HG02973 (cell line): ENCODE results near the gene TMEM200C.
"Not testable (repeated sequence)": the region's sequence is repeated elsewhere in the genome, so short reads cannot be mapped to it uniquely, and the experiment has no call there.

Experiments used
- ATAC-seq: cut with Tn5 transposase; IDR thresholded peaks from one replicate; pipeline ENCODE4 v1.9.1; 2021; ENCODE audit warnings: moderate library complexity; ENCODE audit not compliant: unreplicated experiment

Gene TMEM200C

DNA sequence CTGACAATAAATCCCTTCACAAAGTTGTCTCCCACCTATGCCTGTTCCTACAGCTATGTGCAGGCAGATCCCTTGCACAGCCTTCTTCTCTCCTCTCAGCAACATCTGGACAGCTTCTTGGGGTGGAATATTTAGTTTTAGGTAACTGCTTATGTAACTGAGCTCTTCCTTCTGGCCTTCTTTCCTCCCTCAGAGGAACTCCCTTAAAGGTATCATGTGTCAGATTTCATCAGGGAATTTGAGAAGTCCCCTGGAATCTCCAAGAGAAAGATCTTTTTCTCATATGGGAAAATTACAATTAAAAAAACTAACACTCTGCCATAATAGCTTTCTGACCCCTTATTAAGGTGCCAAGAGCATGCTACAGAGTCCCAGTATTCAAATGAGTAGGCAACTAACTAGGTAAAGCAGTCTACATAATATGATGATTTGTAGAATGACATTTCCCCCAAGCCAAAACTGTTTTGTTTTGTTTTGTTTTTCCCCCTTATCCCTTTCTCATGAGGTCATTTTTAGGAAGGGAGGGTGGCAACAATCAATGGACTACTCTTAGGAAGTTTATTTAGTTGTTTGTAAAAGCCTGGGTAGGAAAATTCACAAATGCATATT is 2.4 kb downstream of the TMEM200C start:
- ATAC-seq, result no peak

- no peak for ATAC-seq
Observed at GRCh38 chr18:5891854-5892215, 3.5 kb downstream of the TMEM200C start.

- no peak for ATAC-seq
Observed at GRCh38 chr18:5891184-5891853, 4.0 kb downstream of the TMEM200C start.

DNA sequence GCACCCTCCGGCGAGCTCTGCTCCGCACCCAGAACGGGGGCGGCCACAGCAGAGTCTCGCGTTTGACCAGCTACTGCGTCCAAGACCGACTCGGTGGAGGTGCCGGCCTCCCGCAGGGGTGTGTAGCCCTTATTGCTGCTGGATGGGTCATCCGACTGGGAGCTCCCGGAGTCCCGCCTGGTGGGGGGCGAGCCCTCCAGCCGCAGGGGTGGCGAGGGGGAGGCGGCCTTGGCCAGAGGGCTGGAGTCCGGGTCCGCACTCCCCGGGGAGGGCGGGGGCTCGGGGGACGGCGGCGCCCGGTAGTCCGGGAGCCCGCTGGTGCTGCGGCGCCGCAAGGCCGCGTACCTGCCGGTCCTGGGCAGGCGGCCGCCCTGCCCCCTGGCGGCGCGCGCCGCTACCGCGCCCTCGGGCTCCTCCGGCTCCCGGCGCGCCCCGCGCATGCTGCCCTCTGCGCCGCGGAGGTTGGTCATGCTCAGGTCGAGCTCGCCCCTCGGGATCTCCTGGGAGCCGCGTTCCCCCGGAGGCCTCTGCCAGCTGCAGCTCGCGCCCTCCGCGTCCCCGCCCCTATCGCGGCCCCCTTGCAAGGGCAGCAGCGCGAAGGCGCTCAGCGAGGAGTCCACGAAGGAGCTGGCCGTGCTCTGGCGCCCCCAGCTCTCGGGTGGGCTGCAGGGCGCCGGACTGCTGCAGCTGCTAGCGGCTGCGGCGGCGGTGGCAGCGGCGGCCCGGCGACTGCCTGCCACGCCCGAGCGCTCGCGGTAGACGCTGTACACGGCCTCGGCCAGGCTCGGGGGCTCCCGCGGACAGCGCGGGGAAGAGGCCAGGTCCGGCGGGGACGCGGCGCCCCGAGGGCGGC is 4.8 kb downstream of the TMEM200C start:
- peak; percentile 93 for ATAC-seq

GRCh38 chr18:5885361-5885760 is 10.0 kb downstream of the TMEM200C start:
- no peak for ATAC-seq

DNA sequence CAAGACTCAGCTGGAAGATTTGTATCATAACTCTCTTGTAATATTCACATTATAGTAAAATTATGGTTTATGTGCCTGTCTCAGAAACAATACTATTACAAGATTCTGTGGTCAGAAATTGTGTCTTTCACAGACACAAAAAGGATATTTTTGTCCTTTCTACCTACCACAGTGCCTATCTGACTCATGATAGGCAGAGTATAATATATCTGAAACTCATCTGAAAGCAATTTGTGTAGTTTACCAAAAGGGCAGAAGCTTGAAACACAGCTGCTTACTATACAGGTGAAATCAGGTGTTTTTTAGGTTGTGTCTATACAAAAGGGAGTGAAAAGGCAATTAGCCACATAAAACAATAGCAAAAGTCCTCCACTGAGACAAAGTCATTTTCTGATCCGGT is 10.9 kb downstream of the TMEM200C start:
- ATAC-seq, result no peak

GRCh38 chr18:5879479-5879882 is 15.8 kb downstream of the TMEM200C start:
- no peak for ATAC-seq

DNA sequence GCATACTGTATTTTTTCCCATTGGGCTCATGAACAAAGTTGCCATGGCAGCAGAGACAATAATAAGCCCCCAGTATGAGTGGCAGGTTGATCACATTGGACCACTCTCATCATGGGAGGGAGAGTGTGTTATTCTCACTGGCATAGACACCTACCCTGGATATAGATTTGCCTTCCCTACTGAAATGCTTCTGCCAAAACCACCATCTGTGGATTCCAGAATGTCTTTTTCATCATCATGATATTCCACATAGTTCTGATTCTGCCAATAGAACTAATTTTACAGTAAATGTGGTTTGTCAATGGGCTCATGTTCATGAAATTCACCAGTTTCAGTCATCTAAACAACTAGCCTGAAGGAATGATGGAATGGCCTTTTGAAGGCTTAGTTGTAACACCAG is 18.4 kb downstream of the TMEM200C start:
- ATAC-seq, result no peak

DNA sequence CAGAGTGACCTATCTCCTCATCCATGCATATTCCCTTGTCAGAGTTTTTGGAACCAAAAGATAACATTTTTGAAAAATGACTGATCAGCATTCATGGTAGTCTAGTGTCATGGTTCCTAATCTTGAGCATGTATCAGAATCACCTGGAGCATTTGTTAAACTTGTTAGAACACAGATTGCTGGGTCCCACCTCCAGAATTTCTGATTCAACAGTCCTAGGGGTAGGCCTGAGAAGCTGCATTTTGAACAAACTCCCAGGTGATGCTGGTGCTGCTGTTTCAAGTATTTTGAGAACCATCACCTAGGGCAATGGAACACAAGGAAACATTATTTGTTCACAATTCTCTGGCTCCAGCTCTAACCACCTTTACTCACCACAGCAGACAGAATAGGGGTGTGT is 21.0 kb downstream of the TMEM200C start:
- no peak for ATAC-seq

- ATAC-seq, result no peak
Observed at GRCh38 chr18:5872886-5873285, 22.4 kb downstream of the TMEM200C start.

DNA sequence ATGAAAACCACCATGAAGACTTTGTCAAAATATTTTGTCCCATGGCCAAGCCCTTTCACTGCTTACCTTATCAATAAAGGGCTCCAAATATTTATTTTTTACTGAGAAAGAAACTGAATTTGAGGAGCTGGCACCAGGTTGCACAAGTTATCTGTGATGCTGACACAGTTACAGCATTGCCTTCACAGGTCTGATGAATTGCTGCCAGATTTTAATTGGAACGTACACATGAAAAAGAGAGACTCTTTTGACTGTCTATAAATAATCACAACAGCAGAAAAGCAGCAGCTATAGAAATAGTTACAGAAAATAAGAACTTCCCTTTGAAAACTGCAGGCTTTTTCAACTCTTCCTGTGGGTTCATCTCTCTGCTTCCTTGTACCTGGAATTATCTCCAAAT is 23.9 kb downstream of the TMEM200C start:
- ATAC-seq, result no peak

GRCh38 chr18:5868218-5868854 is 27.0 kb downstream of the TMEM200C start:
- peak; percentile 95 for ATAC-seq

GRCh38 chr18:5865521-5865920 is 29.8 kb downstream of the TMEM200C start:
- no peak for ATAC-seq

DNA sequence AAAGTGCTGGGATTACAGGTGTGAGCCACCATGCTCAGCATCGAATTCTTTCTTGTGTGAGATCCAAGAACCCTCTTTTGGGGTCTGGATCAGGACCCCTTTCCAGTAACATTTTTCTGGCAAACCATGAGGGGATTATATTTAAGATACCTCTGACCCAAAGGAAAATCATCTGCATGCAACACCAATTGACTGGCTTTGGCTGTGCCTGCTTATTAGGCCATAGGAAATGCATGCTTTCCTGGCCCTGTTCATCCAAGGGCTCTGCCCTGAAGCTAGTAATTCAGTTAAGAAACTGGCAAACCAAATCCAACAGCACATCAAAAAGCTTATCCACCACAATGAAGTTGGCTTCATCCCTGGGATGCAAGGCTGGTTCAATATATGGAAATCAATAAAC is 33.2 kb downstream of the TMEM200C start:
- ATAC-seq, result not testable (repeated sequence)

GRCh38 chr18:5857180-5857579 is 38.1 kb downstream of the TMEM200C start:
- ATAC-seq, result no peak

- no peak for ATAC-seq
Observed at GRCh38 chr18:5853253-5853652, 42.1 kb downstream of the TMEM200C start.

- no peak for ATAC-seq
Observed at GRCh38 chr18:5851998-5852397, 43.3 kb downstream of the TMEM200C start.

DNA sequence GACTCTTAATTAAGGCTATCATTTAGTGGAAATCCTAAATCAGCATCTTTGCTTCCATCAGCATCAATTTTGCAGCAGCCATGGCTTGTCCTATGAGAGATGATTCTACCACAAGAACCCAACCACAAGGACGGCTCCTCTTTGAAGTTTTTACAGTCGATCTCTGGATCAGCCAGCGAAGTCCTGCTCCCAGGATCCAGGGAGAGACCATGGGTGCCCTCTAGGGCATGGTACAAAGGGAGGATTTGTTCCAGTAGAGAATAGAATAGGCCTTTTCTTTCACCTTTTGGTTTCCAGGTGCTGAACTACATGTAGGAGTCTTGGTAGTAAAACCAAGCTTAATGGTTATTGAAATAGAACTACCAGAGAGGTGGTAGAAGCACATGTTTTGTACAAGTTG is 52.7 kb downstream of the TMEM200C start:
- ATAC-seq, result no peak

- no peak for ATAC-seq
Observed at GRCh38 chr18:5841518-5841917, 53.8 kb downstream of the TMEM200C start.

DNA sequence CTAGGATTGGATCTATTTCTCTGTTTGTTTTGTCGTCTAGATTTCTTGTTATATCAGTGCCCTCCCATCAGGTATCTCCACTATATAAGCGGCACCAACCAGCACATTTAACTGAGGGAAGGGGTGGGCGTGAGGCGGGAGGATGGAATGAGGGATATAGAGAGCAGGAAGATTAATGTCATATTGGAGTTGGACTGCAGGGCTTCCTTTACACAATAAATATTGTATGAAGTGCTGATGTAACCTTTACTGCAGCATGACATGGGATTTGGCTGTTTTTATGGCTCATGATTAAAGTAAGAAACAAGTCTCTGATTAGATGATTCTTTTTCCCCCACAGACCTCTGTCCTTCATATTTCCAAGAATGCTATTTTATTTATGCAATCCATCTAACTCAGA is 54.8 kb downstream of the TMEM200C start:
- no peak for ATAC-seq

DNA sequence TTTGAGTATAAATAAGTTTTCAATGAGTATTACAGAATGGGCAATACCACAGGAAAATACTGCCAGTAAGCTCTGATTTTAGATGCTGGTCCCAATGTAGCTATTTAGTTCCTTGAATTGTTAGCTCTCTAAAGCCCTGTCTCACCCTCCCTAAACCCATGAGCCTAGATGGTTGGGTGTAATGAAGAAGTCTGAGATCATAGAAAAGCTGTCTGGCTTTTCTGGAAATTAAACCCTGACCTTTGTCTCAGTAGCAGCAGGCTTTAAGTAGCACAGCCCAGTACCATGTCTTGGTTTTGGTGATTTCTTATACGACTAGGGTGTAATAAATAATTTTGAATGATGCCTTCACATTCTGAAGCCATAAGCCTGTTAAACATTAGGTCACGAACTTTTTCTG is 55.3 kb downstream of the TMEM200C start:
- ATAC-seq, result no peak

DNA sequence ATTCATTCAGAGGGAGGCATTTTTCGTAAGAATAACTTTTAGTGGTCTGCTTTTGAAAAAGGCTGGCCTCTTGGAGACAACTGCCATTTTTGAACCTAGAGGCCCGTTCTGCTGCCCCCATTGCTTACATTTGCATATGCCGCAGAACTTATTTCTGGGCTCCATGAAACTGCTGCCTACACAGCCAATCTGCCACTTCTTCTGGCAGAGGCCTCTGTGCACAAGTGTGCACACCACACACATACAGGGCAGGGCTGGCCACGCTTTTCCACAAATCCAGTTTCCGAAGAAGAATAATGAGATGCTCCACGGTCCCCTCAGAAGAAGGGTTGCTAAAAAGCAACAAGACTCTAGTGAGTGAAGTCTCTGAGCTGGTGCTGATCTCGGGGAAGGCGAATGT is 56.2 kb downstream of the TMEM200C start:
- ATAC-seq, result no peak
